Upper lobe of left lung (tissue), 6 donors: ENCODE data around the gene MMP19. TPM values are rescaled to one million over a fixed set of nuclear protein-coding genes. Genes with fewer than 3 reads are reported as not detected.
A peak's percentile ranks its signal among the peaks of the same experiment; 100 is the strongest.

Source experiments
- ATAC-seq, 2 donors: fragments of 200-7000 bp; cut with Tn5 transposase; one replicate each; pipeline ENCODE4 v1.9.1; 2022; ENCODE audit warnings: mild to moderate bottlenecking in 2 of 2, moderate library complexity in 2 of 2; ENCODE audit not compliant: low FRiP score in 2 of 2
- DNase-seq, 2 donors: peaks; one replicate each; pipeline ENCODE4 v3.0.0-alpha.2; 2019 to 2020
- H3K27ac ChIP-seq, 4 donors: fragments of 200-600 bp; sonication (generic); one replicate each; pipeline ENCODE4 v1.5.1; 2016 to 2019
- H3K27me3 ChIP-seq, 4 donors: fragments of 200-600 bp; sonication (generic); one replicate each; pipeline ENCODE4 v1.5.1; 2017 to 2019
- H3K36me3 ChIP-seq, 4 donors: fragments of 200-600 bp; sonication (generic); one replicate each; pipeline ENCODE4 v1.5.1; 2016 to 2019
- H3K4me1 ChIP-seq, 4 donors: fragments of 200-600 bp; sonication (generic); one replicate each; pipeline ENCODE4 v1.5.1; 2018 to 2019
- H3K4me3 ChIP-seq, 4 donors: fragments of 200-600 bp; sonication (generic); one replicate each; pipeline ENCODE4 v1.5.1; 2017 to 2019; ENCODE audit warnings: mild to moderate bottlenecking in 2 of 4, moderate library complexity in 1 of 4
- H3K9me3 ChIP-seq, 4 donors: fragments of 200-600 bp; sonication (generic); one replicate each; pipeline ENCODE4 v1.5.1; 2018 to 2019
- CTCF ChIP-seq, 6 experiments: fragments of 450-650 bp in 4 of 6; fragments of 200-600 bp in 2 of 6; sonication (generic) in 2 of 6; IDR thresholded peaks; one replicate each; pipeline ENCODE4 v1.5.1; 2016 to 2019; ENCODE audit warnings: antibody characterized with exemption in 6 of 6
- EP300 ChIP-seq, 4 donors: sonication (generic); formaldehyde crosslinking; IDR thresholded peaks; one replicate each; pipeline ENCODE4 v1.5.1; 2017; ENCODE audit warnings: antibody characterized with exemption in 4 of 4, control low read depth in 2 of 4
- POLR2A ChIP-seq, 4 donors: fragments of 450-650 bp; IDR thresholded peaks; one replicate each; pipeline ENCODE4 v1.5.1; 2016 to 2017; ENCODE audit warnings: antibody characterized with exemption in 4 of 4, mild to moderate bottlenecking in 2 of 4
- POLR2AphosphoS5 ChIP-seq, 2 donors: sonication (generic); formaldehyde crosslinking; IDR thresholded peaks; one replicate each; pipeline ENCODE4 v1.5.1; 2017; ENCODE audit warnings: antibody characterized with exemption in 2 of 2
- WGBS, 2 donors: methylation state at CpG; one replicate each; pipeline ENCODE4 v1.1.5; 2017 to 2018; 5-methylcytosine and 5-hydroxymethylcytosine counted together
- total RNA-seq, 6 donors: library from RNA; depleted of rRNA in 4 of 6; stranded (reverse); fragments of >200 nt in 4 of 6; gene quantifications; one replicate each; pipeline versions ENCODE4 v1.1.0 to v1.2.1, GENCODE V29; 2016 to 2021
- donor health status: DM: no; HTN: no; CAD: no; lungs with moderate emphysema.
- donor health status: DM: no; HTN: yes; CAD: no; lungs with severe emphysema.

Gene MMP19
- total RNA-seq, 6 donors from 2014 or later: 13.6 to 122 (median 42.3) TPM

GRCh38 chr12:55849616-55850343 lies 7.0 kb upstream of the MMP19 start:
- peak overlapping the region in 2 of 4 donors; percentile 90 to 96 for H3K27ac ChIP-seq
- H3K27me3 ChIP-seq: no peaks in the 10 kb centered on the region
- peaks cover 9 to 19% (median 16%) of the 10 kb centered on the region in 4 donors for H3K4me1 ChIP-seq
- DNase-seq (no peak), ATAC-seq (no peak)
- no peak for TF ChIP-seq POLR2A (IDR thresholded peaks at IDR 0.05)
- no peaks in the 10 kb centered on the region for H3K9me3 ChIP-seq
- H3K4me3 ChIP-seq: no peak overlapping the region
- 81 to 85% methylated on average over 7 of the region's 7 CpGs for WGBS, 2 donors
- no peaks in the 10 kb centered on the region for H3K36me3 ChIP-seq

- Histone ChIP-seq H3K36me3 (no peaks in the 10 kb centered on the region), H3K4me3 (peak overlapping the region in 1 of 4 donors; percentile 3), H3K4me1 (peaks cover 9 to 19% (median 16%) of the 10 kb centered on the region in 4 donors), H3K27me3 (no peaks in the 10 kb centered on the region), H3K27ac (peak overlapping the region; percentile 86 to 96 (median 92)), H3K9me3 (no peaks in the 10 kb centered on the region)
- ATAC-seq (peak; percentile 92 to 94), DNase-seq (peak; percentile 68 to 86)
- TF ChIP-seq POLR2AphosphoS5 (IDR thresholded peaks at IDR 0.05): peak; percentile 95 to 99
- no peak for TF ChIP-seq CTCF (IDR thresholded peaks at IDR 0.05)
- peak in 2 of 4 donors; percentile 34 to 66 for TF ChIP-seq POLR2A (IDR thresholded peaks at IDR 0.05)
- peak; percentile 88 to 100 (median 99) for TF ChIP-seq EP300 (IDR thresholded peaks at IDR 0.05)
- WGBS, 2 donors: 37 to 49% methylated on average over 6 of the region's 6 CpGs
Measured at GRCh38 chr12:55847603-55848291, 5.0 kb upstream of the MMP19 start.

GRCh38 chr12:55847033-55847432 lies 4.3 kb upstream of the MMP19 start:
- H3K27me3 ChIP-seq: no peaks in the 10 kb centered on the region
- no peaks in the 10 kb centered on the region for H3K36me3 ChIP-seq
- H3K4me1 ChIP-seq: peaks cover 9 to 19% (median 16%) of the 10 kb centered on the region in 4 donors
- peak; percentile 43 to 47 for ATAC-seq
- 58 to 59% methylated on average over 3 of the region's 3 CpGs for WGBS, 2 donors
- TF ChIP-seq POLR2AphosphoS5 (IDR thresholded peaks at IDR 0.05) (peak; percentile 5 to 24), CTCF (IDR thresholded peaks at IDR 0.05) (no peak), EP300 (IDR thresholded peaks at IDR 0.05) (peak in 1 of 4 donors; percentile 46), POLR2A (IDR thresholded peaks at IDR 0.05) (peak in 1 of 4 donors; percentile 50)
- peak overlapping the region; percentile 86 to 96 (median 92) for H3K27ac ChIP-seq
- no peaks in the 10 kb centered on the region for H3K9me3 ChIP-seq
- H3K4me3 ChIP-seq: no peak overlapping the region
- DNase-seq: peak in 1 of 2 donors; percentile 63

GRCh38 chr12:55845785-55846496 lies 3.2 kb upstream of the MMP19 start:
- Histone ChIP-seq H3K27ac (peak overlapping the region; percentile 86 to 96 (median 92)), H3K4me3 (no peak overlapping the region)

More at GRCh38 chr12:55845785-55846496, 3.2 kb upstream of the MMP19 start:
- no peaks in the 10 kb centered on the region for H3K9me3 ChIP-seq
- no peaks in the 10 kb centered on the region for H3K36me3 ChIP-seq
- no peaks in the 10 kb centered on the region for H3K27me3 ChIP-seq
- TF ChIP-seq POLR2AphosphoS5 (IDR thresholded peaks at IDR 0.05) (no peak), CTCF (IDR thresholded peaks at IDR 0.05) (no peak)
- peak in 1 of 2 donors; percentile 36 for ATAC-seq
- 88 to 89% methylated on average over 7 of the region's 7 CpGs for WGBS, 2 donors
- peaks cover 13 to 19% (median 16%) of the 10 kb centered on the region in 4 donors for H3K4me1 ChIP-seq
- DNase-seq: no peak
